Lung (tissue), 16 donors: Measurements from ENCODE around the gene DRGX. TPM values are rescaled to one million over a fixed set of nuclear protein-coding genes. Genes with fewer than 3 reads are reported as not detected.

Experiments
- ATAC-seq: fragments of 200-7000 bp; cut with Tn5 transposase; one replicate; pipeline ENCODE4 v1.9.1; 2020; ENCODE audit warnings: moderate number of reproducible peaks; ENCODE audit not compliant: insufficient read depth, low FRiP score
- DNase-seq, 3 donors: peaks; one replicate each; pipeline ENCODE4 v3.0.0-alpha.2; 2013 to 2017
- H3K27ac ChIP-seq, 2 donors: one replicate each; pipeline ENCODE4 v1.5.1; 2013; ENCODE audit warnings: mild to moderate bottlenecking in 2 of 2, moderate library complexity in 2 of 2, control low read depth in 1 of 2, inconsistent platforms in 1 of 2, low read depth in 1 of 2, low read length in 1 of 2
- H3K27me3 ChIP-seq, 3 donors: one replicate each; pipeline ENCODE4 v1.5.1; 2013; ENCODE audit warnings: low read length in 2 of 3; ENCODE audit not compliant: control insufficient read depth in 3 of 3, insufficient read depth in 3 of 3
- H3K36me3 ChIP-seq, 4 donors: one replicate each; pipeline ENCODE4 v1.5.1; 2013; ENCODE audit warnings: low read length in 4 of 4, mild to moderate bottlenecking in 1 of 4, moderate library complexity in 1 of 4; ENCODE audit not compliant: control insufficient read depth in 4 of 4, insufficient read depth in 4 of 4
- H3K4me1 ChIP-seq, 5 donors: one replicate each; pipeline ENCODE4 v1.5.1; 2013; ENCODE audit warnings: low read length in 5 of 5, mild to moderate bottlenecking in 2 of 5, moderate library complexity in 1 of 5; ENCODE audit not compliant: control insufficient read depth in 5 of 5, insufficient read depth in 5 of 5
- H3K4me3 ChIP-seq: one replicate; pipeline ENCODE4 v1.5.1; 2013; ENCODE audit warnings: mild to moderate bottlenecking, control low read depth, moderate library complexity
- H3K9ac ChIP-seq, 2 donors: one replicate each; pipeline ENCODE4 v1.5.1; 2013; ENCODE audit warnings: low read length in 2 of 2, control low read depth in 1 of 2; ENCODE audit not compliant: insufficient read depth in 1 of 2
- H3K9me3 ChIP-seq, 4 donors: one replicate each; pipeline ENCODE4 v1.5.1; 2013; ENCODE audit warnings: low read length in 3 of 4, mild to moderate bottlenecking in 1 of 4, moderate library complexity in 1 of 4; ENCODE audit not compliant: control insufficient read depth in 4 of 4, insufficient read depth in 3 of 4
- CTCF ChIP-seq: IDR thresholded peaks from 2 replicates; pipeline ENCODE4 v1.5.1; 2012; ENCODE audit warnings: mild to moderate bottlenecking; ENCODE audit errors: control extremely low read depth, extremely low read depth
- WGBS, 2 donors: extraction: QIAGEN DNeasy Blood & Tissue Kit; methylation state at CpG; one replicate each; pipeline ENCODE4 v1.1.7; 2013; 5-methylcytosine and 5-hydroxymethylcytosine counted together
- long read RNA-seq, 5 donors: transcript quantifications; one replicate each; lab custom pipeline, GENCODE V29; 2026
- polyA plus RNA-seq, 2 donors: library from polyadenylated mRNA; stranded (reverse); fragments of 200-250 nt; gene quantifications; one replicate each; pipeline ENCODE4 v1.2.1, GENCODE V29; 2013
- total RNA-seq, 2 donors: library from RNA; depleted of rRNA in 1 of 2; stranded (reverse); fragments of >200 nt in 1 of 2; gene quantifications; one replicate each; pipeline ENCODE4 v1.2.1, GENCODE V29; 2014 to 2021
- donor health status: control.
- donor health status: control.
- donor health status: Bipolar disorder and iron deficiency.
- donor health status: healthy.
- donor health status: DM: yes; HTN: yes; CAD: no.

DRGX gene
- total RNA-seq (not detected), polyA plus RNA-seq (under 1 TPM in 1 of 2 donors, not detected in 1; 0.10 TPM)
- long read RNA-seq, donor 1 = 0 reads
- long read RNA-seq, donor 2 = 0 reads
- long read RNA-seq, donor 3 = 0 reads
- long read RNA-seq, donor 4 = 0 reads
- long read RNA-seq, donor 5 = 0 reads

- no peak within 1 kb of the TSS for H3K27ac ChIP-seq
- H3K4me1 ChIP-seq = peaks cover 0 to 17% (median 4%) of the 10 kb centered on the region in 5 donors
- TF ChIP-seq CTCF = no peak
- peaks cover 14 to 90% (median 77%) of the 10 kb centered on the region in 3 donors for H3K27me3 ChIP-seq
- H3K9ac ChIP-seq = no peak within 1 kb of the TSS
- DNase-seq (no peak), ATAC-seq (no peak)
- H3K9me3 ChIP-seq = peaks cover 0 to 6% (median 0%) of the 10 kb centered on the region in 4 donors
- H3K36me3 ChIP-seq = no peaks in the 10 kb centered on the region
- no peak within 1 kb of the TSS for H3K4me3 ChIP-seq
- WGBS, 2 donors = 3 to 5% methylated on average over 63 of the region's 63 CpGs
Measured at GRCh38 chr10:49395741-49396665, at the start of gene DRGX. TSS of gene DRGX (minus strand) at chr10:49396089. CDS start at chr10:49395440, 649 bp downstream.

- no peaks in the 10 kb centered on the region for H3K36me3 ChIP-seq
- peaks cover 0 to 5% (median 0%) of the 10 kb centered on the region in 4 donors for H3K9me3 ChIP-seq
- no peak overlapping the region for H3K9ac ChIP-seq
- DNase-seq = no peak
- H3K4me3 ChIP-seq = no peak overlapping the region
- H3K27ac ChIP-seq = no peak overlapping the region
- 93 to 94% methylated on average over 4 of the region's 4 CpGs for WGBS, 2 donors
- peaks cover 0 to 3% (median 0%) of the 10 kb centered on the region in 3 donors for H3K27me3 ChIP-seq
- TF ChIP-seq CTCF = no peak
- peaks cover 0 to 4% (median 0%) of the 10 kb centered on the region in 5 donors for H3K4me1 ChIP-seq
- ATAC-seq = no peak
Measured at GRCh38 chr10:49444349-49444748, 48.5 kb upstream of the DRGX start.

GRCh38 chr10:49442863-49443262 lies 47.0 kb upstream of the DRGX start:
- Histone ChIP-seq H3K9ac (no peak overlapping the region), H3K4me1 (peaks cover 0 to 4% (median 0%) of the 10 kb centered on the region in 5 donors), H3K27ac (no peak overlapping the region), H3K9me3 (no peaks in the 10 kb centered on the region), H3K27me3 (peaks cover 0 to 3% (median 0%) of the 10 kb centered on the region in 3 donors), H3K36me3 (no peaks in the 10 kb centered on the region), H3K4me3 (no peak overlapping the region)
- TF ChIP-seq CTCF = no peak
- ATAC-seq (no peak), DNase-seq (no peak)
- WGBS, 2 donors = 36 to 69% methylated on average over 4 of the region's 4 CpGs
